GM12865 (cell line): ENCODE data around the gene ERP44.
A peak's percentile ranks its signal among the peaks of the same experiment; 100 is the strongest.

Experiments
- DNase-seq: peaks from one replicate; pipeline ENCODE4 v3.0.0; 2010; ENCODE audit warnings: low read depth
- H3K4me3 ChIP-seq: 2 replicates; pipeline ENCODE4 v1.5.1; 2011; ENCODE audit warnings: mild to moderate bottlenecking, low read depth, low read length, control low read depth
- TF ChIP-seq, protein P1 (sequence below): IDR thresholded peaks from 2 replicates; pipeline ENCODE4 v1.5.1; 2011; ENCODE audit warnings: low read length, control low read depth, low read depth, inconsistent platforms; ENCODE audit not compliant: insufficient read depth; ENCODE audit errors: missing control alignments

The ERP44 gene

GRCh38 chr9:100111235-100111634 lies 12.4 kb upstream of the ERP44 start:
- no peak for DNase-seq
- TF ChIP-seq, protein P1, sequence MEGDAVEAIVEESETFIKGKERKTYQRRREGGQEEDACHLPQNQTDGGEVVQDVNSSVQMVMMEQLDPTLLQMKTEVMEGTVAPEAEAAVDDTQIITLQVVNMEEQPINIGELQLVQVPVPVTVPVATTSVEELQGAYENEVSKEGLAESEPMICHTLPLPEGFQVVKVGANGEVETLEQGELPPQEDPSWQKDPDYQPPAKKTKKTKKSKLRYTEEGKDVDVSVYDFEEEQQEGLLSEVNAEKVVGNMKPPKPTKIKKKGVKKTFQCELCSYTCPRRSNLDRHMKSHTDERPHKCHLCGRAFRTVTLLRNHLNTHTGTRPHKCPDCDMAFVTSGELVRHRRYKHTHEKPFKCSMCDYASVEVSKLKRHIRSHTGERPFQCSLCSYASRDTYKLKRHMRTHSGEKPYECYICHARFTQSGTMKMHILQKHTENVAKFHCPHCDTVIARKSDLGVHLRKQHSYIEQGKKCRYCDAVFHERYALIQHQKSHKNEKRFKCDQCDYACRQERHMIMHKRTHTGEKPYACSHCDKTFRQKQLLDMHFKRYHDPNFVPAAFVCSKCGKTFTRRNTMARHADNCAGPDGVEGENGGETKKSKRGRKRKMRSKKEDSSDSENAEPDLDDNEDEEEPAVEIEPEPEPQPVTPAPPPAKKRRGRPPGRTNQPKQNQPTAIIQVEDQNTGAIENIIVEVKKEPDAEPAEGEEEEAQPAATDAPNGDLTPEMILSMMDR, result no peak
- no peak overlapping the region for H3K4me3 ChIP-seq

DNA sequence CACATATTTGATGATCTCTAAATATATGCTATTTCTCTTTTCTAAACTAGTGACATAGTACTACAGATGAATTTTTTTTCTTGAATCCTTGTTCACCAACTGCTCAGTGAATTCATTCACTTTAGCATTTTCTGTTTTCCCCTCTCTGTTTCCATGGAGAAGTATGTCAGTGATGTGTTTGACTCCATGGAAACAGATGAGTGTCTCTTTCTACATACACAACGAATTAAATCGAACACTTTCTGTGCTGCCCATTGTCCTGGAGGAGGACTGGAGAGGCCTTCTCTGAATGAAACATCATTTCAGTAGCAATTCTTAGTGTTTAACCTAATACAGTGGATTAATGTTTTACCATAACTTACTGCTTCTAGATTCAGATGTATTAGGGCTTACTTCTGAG lies 9.8 kb upstream of the ERP44 start:
- no peak overlapping the region for H3K4me3 ChIP-seq
- DNase-seq, result no peak
- TF ChIP-seq, protein P1, result no peak

DNA sequence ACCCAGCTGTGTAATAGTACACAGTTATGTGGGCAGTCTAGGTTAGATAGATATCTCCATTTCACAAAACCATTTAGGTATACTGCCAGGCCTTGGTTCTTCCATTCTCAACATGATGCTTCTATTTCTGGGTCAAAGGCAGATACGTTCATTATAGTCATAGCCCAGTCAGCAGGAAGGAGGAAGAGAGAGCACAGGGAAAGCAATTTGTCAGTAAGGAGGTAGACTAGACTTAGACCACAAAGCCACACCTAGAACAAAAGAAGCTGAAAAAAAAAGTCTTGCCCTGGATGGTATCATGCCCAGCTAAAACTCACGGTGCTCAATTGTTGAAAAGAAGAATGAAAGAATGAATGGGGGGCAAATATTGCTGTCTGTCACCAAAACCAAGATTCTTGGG lies 7.8 kb upstream of the ERP44 start:
- H3K4me3 ChIP-seq, result no peak overlapping the region
- no peak for DNase-seq
- TF ChIP-seq, protein P1, result no peak

DNA sequence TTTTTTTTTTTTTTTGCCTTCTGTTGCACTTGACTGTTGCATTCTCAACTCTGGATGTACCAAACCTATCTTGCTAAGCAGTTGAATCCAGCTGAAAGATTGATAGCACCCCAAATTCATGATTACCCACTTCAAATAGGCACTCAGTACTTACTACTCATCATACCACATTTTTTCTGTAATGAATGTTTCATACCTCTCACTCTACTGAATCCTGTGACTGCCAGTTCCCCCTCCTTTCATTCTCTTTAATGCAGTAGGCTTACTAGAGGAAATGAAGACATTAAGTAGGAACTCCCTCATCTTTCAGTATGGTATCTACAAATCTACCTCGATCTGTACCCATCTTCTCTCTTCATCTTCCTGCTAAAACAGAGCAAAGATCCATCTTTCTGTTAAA lies 7.1 kb upstream of the ERP44 start:
- DNase-seq, result no peak
- H3K4me3 ChIP-seq, result no peak overlapping the region
- TF ChIP-seq, protein P1, result no peak

- DNase-seq, result no peak
- TF ChIP-seq, protein P1, result no peak
- H3K4me3 ChIP-seq, result no peak overlapping the region
These were observed 5.5 kb upstream of the ERP44 start for GRCh38 chr9:100104314-100104713.

GRCh38 chr9:100101608-100102007 lies 2.8 kb upstream of the ERP44 start:
- no peak overlapping the region for H3K4me3 ChIP-seq
- no peak for DNase-seq
- TF ChIP-seq, protein P1, result no peak

DNA sequence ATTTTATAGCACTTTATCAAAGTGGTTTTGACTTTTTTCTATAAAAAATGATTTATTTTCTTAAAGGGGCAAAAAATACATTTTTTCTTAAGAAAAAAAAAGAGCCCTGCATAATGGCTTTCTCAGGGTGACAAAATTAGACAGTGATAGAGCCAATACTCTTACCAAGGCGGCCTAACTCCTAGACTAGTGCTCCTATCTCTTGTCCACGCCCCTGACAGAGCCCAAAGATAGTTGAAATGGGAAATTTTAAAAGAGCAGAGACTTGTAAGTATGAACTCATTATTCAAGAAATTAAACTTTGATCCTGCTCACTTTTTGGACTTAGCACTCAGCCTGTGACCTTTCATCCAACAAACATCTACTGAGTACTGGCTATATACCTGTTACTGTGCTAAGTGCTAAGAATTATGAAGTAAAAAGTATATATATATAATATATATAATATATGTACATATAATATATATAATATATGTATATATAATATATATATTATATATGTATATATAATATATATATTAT lies 1.4 kb upstream of the ERP44 start:
- DNase-seq, result no peak
- H3K4me3 ChIP-seq, result peak overlapping the region; percentile 72
- TF ChIP-seq, protein P1, result no peak
